A673 (cell line): ENCODE data around the gene ATG4C. TPM values are rescaled to one million over a fixed set of nuclear protein-coding genes. Genes with fewer than 3 reads are reported as not detected.

Experiments used
- BruUV-seq: library from RNA; stranded (reverse); fragments of 400-500 nt; replicated peaks from 2 replicates; lab custom pipeline; 2021; lab: Mats Ljungman, UMichigan
- CTCF ChIA-PET: fragments of 300-600 bp; sonication (Branson Sonifier 250); formaldehyde crosslinking; loops from one replicate; lab custom pipeline; 2022; ENCODE audit warnings: antibody characterized with exemption; lab: Charles Lee
- POLR2A ChIA-PET: fragments of 300-600 bp; sonication (Branson Sonifier 250); formaldehyde crosslinking; loops from one replicate; lab custom pipeline; 2022; ENCODE audit warnings: antibody characterized with exemption; ENCODE audit not compliant: low non-redundant PET; lab: Charles Lee
- DNase-seq: peaks from one replicate; pipeline ENCODE4 v3.0.0-alpha.2; 2015; ENCODE audit warnings: low spot score
- H3K27ac ChIP-seq: fragments of 200-600 bp; sonication (generic); 2 replicates; pipeline ENCODE4 v1.5.1; 2016; ENCODE audit warnings: mixed run types, low read depth, mild to moderate bottlenecking, mixed read lengths, antibody characterized with exemption, low read length; ENCODE audit not compliant: poor library complexity, severe bottlenecking
- H3K27me3 ChIP-seq: fragments of 200-600 bp; sonication (generic); replicated peaks from 2 replicates; pipeline ENCODE4 v1.6.1; 2017; ENCODE audit warnings: mixed run types, low read depth, mild to moderate bottlenecking, mixed read lengths, antibody characterized with exemption, low read length; ENCODE audit not compliant: insufficient read depth, poor library complexity
- H3K36me3 ChIP-seq: fragments of 200-600 bp; sonication (generic); 2 replicates; pipeline ENCODE4 v1.6.1; 2016; ENCODE audit warnings: mixed run types, mild to moderate bottlenecking, mixed read lengths, antibody characterized with exemption, low read length; ENCODE audit not compliant: insufficient read depth, poor library complexity, severe bottlenecking
- H3K4me1 ChIP-seq: fragments of 200-600 bp; sonication (generic); 2 replicates; pipeline ENCODE4 v1.6.1; 2017; ENCODE audit warnings: mixed run types, mild to moderate bottlenecking, mixed read lengths, antibody characterized with exemption, low read length; ENCODE audit not compliant: insufficient read depth, poor library complexity, severe bottlenecking
- H3K4me3 ChIP-seq: fragments of 200-600 bp; sonication (generic); 2 replicates; pipeline ENCODE4 v1.5.1; 2016; ENCODE audit warnings: low read depth, mixed run types, mild to moderate bottlenecking, mixed read lengths, low read length; ENCODE audit not compliant: poor library complexity, severe bottlenecking
- H3K9me3 ChIP-seq: fragments of 200-600 bp; sonication (generic); 2 replicates; pipeline ENCODE4 v1.6.1; 2016; ENCODE audit warnings: mixed run types, low read depth, mild to moderate bottlenecking, mixed read lengths, antibody characterized with exemption, low read length; ENCODE audit not compliant: poor library complexity, severe bottlenecking
- EZH2 ChIP-seq: fragments of 200-600 bp; sonication (generic); IDR thresholded peaks from 2 replicates; pipeline ENCODE4 v1.6.1; 2017; ENCODE audit warnings: borderline replicate concordance, low read depth, mild to moderate bottlenecking, mixed read lengths, antibody characterized with exemption, low read length; ENCODE audit not compliant: poor library complexity, severe bottlenecking
- intact Hi-C: fragments of 100-400 bp; cut with micrococcal nuclease; formaldehyde crosslinking; loops from one replicate; pipeline ENCODE4 v1.10.0; 2022; ENCODE audit not compliant: unreplicated experiment
- total RNA-seq: library from RNA; stranded (reverse); gene quantifications from 2 replicates; pipeline ENCODE4 v1.2.3, GENCODE V29; 2021
- TF ChIP-seq, protein P1 (sequence below): fragments of 300-800, 200-600 bp; sonication (generic); conservative IDR thresholded peaks from 2 replicates; pipeline ENCODE4 v1.5.1; 2017; ENCODE audit warnings: low read depth, mild to moderate bottlenecking, antibody characterized with exemption, low read length, moderate library complexity, mixed read lengths

The ATG4C gene
- total RNA-seq, 1 experiment from 2014 or later, result 14.4 TPM

DNA sequence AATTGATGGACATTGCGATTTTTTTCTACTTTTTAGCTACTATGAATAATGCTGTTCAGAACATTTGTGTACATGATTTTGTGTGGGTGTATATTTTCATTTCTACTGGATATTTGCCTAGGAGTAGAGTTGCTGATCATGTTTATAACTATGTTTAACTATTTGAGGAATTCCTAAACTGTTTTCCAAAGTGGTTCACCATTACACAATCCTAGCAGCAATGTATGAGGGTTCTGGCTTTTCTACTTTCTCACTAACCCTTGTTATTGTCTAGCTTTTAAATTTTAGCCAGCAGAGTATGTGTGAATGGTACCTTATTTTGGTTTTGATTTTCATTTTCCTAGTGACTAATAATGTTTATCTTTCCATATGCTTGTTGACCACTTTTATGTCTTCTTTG, 86.2 kb downstream of the ATG4C start:
- no peaks in the 10 kb centered on the region for H3K36me3 ChIP-seq
- CTCF ChIA-PET, result no interaction called here
- no peaks in the 10 kb centered on the region for H3K27me3 ChIP-seq
- POLR2A ChIA-PET, result no interaction called here
- no peak for DNase-seq
- intact Hi-C loops, result no loop called here
- BruUV-seq, result no TSS peak
- H3K27ac ChIP-seq, result no peak overlapping the region
- no peak overlapping the region for H3K4me3 ChIP-seq
- TF ChIP-seq, protein P1, sequence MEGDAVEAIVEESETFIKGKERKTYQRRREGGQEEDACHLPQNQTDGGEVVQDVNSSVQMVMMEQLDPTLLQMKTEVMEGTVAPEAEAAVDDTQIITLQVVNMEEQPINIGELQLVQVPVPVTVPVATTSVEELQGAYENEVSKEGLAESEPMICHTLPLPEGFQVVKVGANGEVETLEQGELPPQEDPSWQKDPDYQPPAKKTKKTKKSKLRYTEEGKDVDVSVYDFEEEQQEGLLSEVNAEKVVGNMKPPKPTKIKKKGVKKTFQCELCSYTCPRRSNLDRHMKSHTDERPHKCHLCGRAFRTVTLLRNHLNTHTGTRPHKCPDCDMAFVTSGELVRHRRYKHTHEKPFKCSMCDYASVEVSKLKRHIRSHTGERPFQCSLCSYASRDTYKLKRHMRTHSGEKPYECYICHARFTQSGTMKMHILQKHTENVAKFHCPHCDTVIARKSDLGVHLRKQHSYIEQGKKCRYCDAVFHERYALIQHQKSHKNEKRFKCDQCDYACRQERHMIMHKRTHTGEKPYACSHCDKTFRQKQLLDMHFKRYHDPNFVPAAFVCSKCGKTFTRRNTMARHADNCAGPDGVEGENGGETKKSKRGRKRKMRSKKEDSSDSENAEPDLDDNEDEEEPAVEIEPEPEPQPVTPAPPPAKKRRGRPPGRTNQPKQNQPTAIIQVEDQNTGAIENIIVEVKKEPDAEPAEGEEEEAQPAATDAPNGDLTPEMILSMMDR, result no peak
- TF ChIP-seq EZH2, result no peak
- no peaks in the 10 kb centered on the region for H3K9me3 ChIP-seq
- H3K4me1 ChIP-seq, result no peaks in the 10 kb centered on the region

- no TSS peak for BruUV-seq
- no peak overlapping the region for H3K27ac ChIP-seq
- no peaks in the 10 kb centered on the region for H3K36me3 ChIP-seq
- TF ChIP-seq, protein P1, result no peak
- no peak for TF ChIP-seq EZH2
- ChIA-PET CTCF (no interaction called here), POLR2A (no interaction called here)
- peaks cover 14% of the 10 kb centered on the region for H3K4me1 ChIP-seq
- H3K9me3 ChIP-seq, result no peaks in the 10 kb centered on the region
- no peaks in the 10 kb centered on the region for H3K27me3 ChIP-seq
- DNase-seq, result peak; percentile 38
- intact Hi-C loops, result no loop called here
- H3K4me3 ChIP-seq, result no peak overlapping the region
These were observed 91.7 kb downstream of the ATG4C start for GRCh38 chr1:62875676-62876075.

DNA sequence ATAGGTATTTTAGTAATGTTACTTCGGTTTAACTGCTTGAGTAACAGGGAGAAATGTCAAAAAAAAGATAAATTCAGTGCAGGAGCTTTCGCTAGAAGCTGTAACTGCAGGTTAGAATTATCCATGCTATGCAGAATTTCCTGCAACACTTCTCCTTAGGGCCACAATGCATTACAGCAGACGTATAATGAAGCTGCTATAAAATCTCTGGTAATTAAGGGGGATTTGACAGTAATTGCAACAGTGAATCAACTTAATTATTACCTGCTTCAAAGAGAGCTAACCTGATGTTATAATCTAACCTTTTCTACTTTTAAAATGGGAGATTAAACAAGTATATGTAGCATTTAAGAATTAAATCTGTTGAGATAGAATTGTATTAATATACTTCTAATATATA, 92.6 kb downstream of the ATG4C start:
- BruUV-seq, result no TSS peak
- CTCF ChIA-PET, result no interaction called here
- Histone ChIP-seq H3K27ac (no peak overlapping the region), H3K4me1 (peaks cover 14% of the 10 kb centered on the region), H3K9me3 (no peaks in the 10 kb centered on the region), H3K36me3 (no peaks in the 10 kb centered on the region), H3K27me3 (no peaks in the 10 kb centered on the region), H3K4me3 (no peak overlapping the region)
- intact Hi-C loops, result no loop called here
- no peak for DNase-seq
- TF ChIP-seq EZH2, result no peak
- TF ChIP-seq, protein P1, result no peak
- POLR2A ChIA-PET, result no interaction called here
